Brain microvascular endothelial cell (primary cell): ENCODE measurements around the gene ATP6V1G2.

Experiments
- DNase-seq: peaks from one replicate; pipeline ENCODE4 v3.0.0-alpha.2; 2020
- H3K27ac ChIP-seq: fragments of 250-450 bp; sonication (Bioruptor Pico); 2 replicates; pipeline ENCODE4 v1.5.1; 2020; ENCODE audit warnings: mild to moderate bottlenecking, moderate library complexity
- H3K27me3 ChIP-seq: fragments of 250-450 bp; sonication (Bioruptor Pico); replicated peaks from 2 replicates; pipeline ENCODE4 v1.5.1; 2020; ENCODE audit warnings: mild to moderate bottlenecking
- H3K36me3 ChIP-seq: fragments of 250-450 bp; sonication (Bioruptor Pico); replicated peaks from 2 replicates; pipeline ENCODE4 v1.5.1; 2020; ENCODE audit warnings: mild to moderate bottlenecking
- H3K4me3 ChIP-seq: 2 replicates; pipeline ENCODE4 v1.5.1; 2011; ENCODE audit warnings: low read depth, mild to moderate bottlenecking, control low read depth, low read length, moderate library complexity
- CTCF ChIP-seq: IDR thresholded peaks from 2 replicates; pipeline ENCODE4 v1.5.1; 2011; ENCODE audit warnings: low read depth, mild to moderate bottlenecking, moderate library complexity, low read length, control low read depth, inconsistent platforms; ENCODE audit errors: missing control alignments
- in situ Hi-C: cut with HindIII; loops from 2 replicates; pipeline ENCODE4 v1.10.0; 2017; ENCODE audit warnings: low sequenced_read_pairs, low pct_ligation_motif_present

The ATP6V1G2 gene

GRCh38 chr6:31534011-31534410, 12.4 kb downstream of the ATP6V1G2 start:
- TF ChIP-seq CTCF = no peak
- peaks cover 93% of the 10 kb centered on the region for H3K36me3 ChIP-seq
- no peak overlapping the region for H3K27ac ChIP-seq
- DNase-seq = no peak
- in situ Hi-C loops = no loop called here
- no peak overlapping the region for H3K4me3 ChIP-seq
- no peaks in the 10 kb centered on the region for H3K27me3 ChIP-seq

- Histone ChIP-seq H3K36me3 (peaks cover 87% of the 10 kb centered on the region), H3K4me3 (no peak overlapping the region)
These were observed 13.0 kb downstream of the ATP6V1G2 start for GRCh38 chr6:31533455-31533841.

GRCh38 chr6:31532644-31533454, 13.6 kb downstream of the ATP6V1G2 start:
- no peaks in the 10 kb centered on the region for H3K27me3 ChIP-seq
- no peak for TF ChIP-seq CTCF
- H3K36me3 ChIP-seq = peaks cover 81% of the 10 kb centered on the region
- no peak overlapping the region for H3K4me3 ChIP-seq
- in situ Hi-C loops = no loop called here
- DNase-seq = no peak
- no peak overlapping the region for H3K27ac ChIP-seq

More at GRCh38 chr6:31533455-31533841, 13.0 kb downstream of the ATP6V1G2 start:
- TF ChIP-seq CTCF = no peak
- no peak for DNase-seq
- Histone ChIP-seq H3K27me3 (no peaks in the 10 kb centered on the region), H3K27ac (no peak overlapping the region)
- in situ Hi-C loops = no loop called here

- no peak for DNase-seq
- no peak for TF ChIP-seq CTCF
- no peak overlapping the region for H3K27ac ChIP-seq
These were observed 14.4 kb downstream of the ATP6V1G2 start for GRCh38 chr6:31531771-31532643.

GRCh38 chr6:31531162-31531561, 15.2 kb downstream of the ATP6V1G2 start:
- no peak for TF ChIP-seq CTCF
- in situ Hi-C loops = no loop called here
- H3K27ac ChIP-seq = no peak overlapping the region

More at GRCh38 chr6:31531771-31532643, 14.4 kb downstream of the ATP6V1G2 start:
- in situ Hi-C loops = no loop called here
- no peaks in the 10 kb centered on the region for H3K27me3 ChIP-seq
- no peak overlapping the region for H3K4me3 ChIP-seq
- H3K36me3 ChIP-seq = peaks cover 74% of the 10 kb centered on the region

More at GRCh38 chr6:31531162-31531561, 15.2 kb downstream of the ATP6V1G2 start:
- no peaks in the 10 kb centered on the region for H3K27me3 ChIP-seq
- no peak for DNase-seq
- H3K4me3 ChIP-seq = no peak overlapping the region
- peaks cover 65% of the 10 kb centered on the region for H3K36me3 ChIP-seq
